Heart left ventricle (tissue), 16 donors: ENCODE results near the gene ANK3. TPM values are rescaled to one million over a fixed set of nuclear protein-coding genes. Genes with fewer than 3 reads are reported as not detected.

Experiments
- ATAC-seq, 4 donors: fragments of 200-7000 bp; cut with Tn5 transposase; one replicate each; pipeline ENCODE4 v1.9.1; 2020 to 2022; ENCODE audit warnings: moderate library complexity in 4 of 4, mild to moderate bottlenecking in 3 of 4, moderate number of reproducible peaks in 1 of 4
- DNase-seq, 5 donors: peaks; one replicate each; pipeline ENCODE4 v3.0.0-alpha.2; 2020
- H3K27ac ChIP-seq, 12 donors: fragments of 200-600 bp; sonication (generic) in 4 of 12; one replicate each; pipeline versions ENCODE4 v1.5.0 to v1.8.0; 2016 to 2022; ENCODE audit warnings: mild to moderate bottlenecking in 2 of 12
- H3K27me3 ChIP-seq, 9 donors: fragments of 200-600 bp; sonication (generic) in 2 of 9; one replicate each; pipeline versions ENCODE4 v1.5.1 to v1.8.0; 2016 to 2022; ENCODE audit warnings: mild to moderate bottlenecking in 3 of 9
- H3K36me3 ChIP-seq, 9 donors: fragments of 200-600 bp; sonication (generic) in 2 of 9; one replicate each; pipeline versions ENCODE4 v1.5.0 to v1.8.0; 2018 to 2022; ENCODE audit warnings: mild to moderate bottlenecking in 2 of 9
- H3K4me1 ChIP-seq, 12 donors: fragments of 200-600 bp; sonication (generic) in 4 of 12; one replicate each; pipeline versions ENCODE4 v1.5.0 to v1.8.0; 2016 to 2022; ENCODE audit warnings: mild to moderate bottlenecking in 3 of 12
- H3K4me3 ChIP-seq, 12 donors: fragments of 200-600 bp; sonication (generic) in 4 of 12; one replicate each; pipeline versions ENCODE4 v1.5.0 to v1.8.0; 2017 to 2022; ENCODE audit warnings: mild to moderate bottlenecking in 9 of 12, moderate library complexity in 4 of 12
- H3K9me3 ChIP-seq, 12 donors: fragments of 200-600 bp; sonication (generic) in 4 of 12; one replicate each; pipeline versions ENCODE4 v1.5.0 to v1.8.0; 2016 to 2022; ENCODE audit warnings: mild to moderate bottlenecking in 1 of 12
- CTCF ChIP-seq, 12 donors: fragments of 200-600 bp; sonication (generic) in 4 of 12; IDR thresholded peaks; one replicate each; pipeline versions ENCODE4 v1.5.0 to v1.8.0; 2018 to 2022; ENCODE audit warnings: antibody characterized with exemption in 12 of 12, mild to moderate bottlenecking in 5 of 12
- POLR2A ChIP-seq, 2 donors: fragments of 450-650 bp; IDR thresholded peaks; one replicate each; pipeline ENCODE4 v1.6.1; 2017; ENCODE audit warnings: antibody characterized with exemption in 2 of 2, mild to moderate bottlenecking in 2 of 2, moderate library complexity in 2 of 2
- WGBS, 4 donors: extraction: QIAGEN DNeasy Blood & Tissue Kit in 2 of 4; methylation state at CpG; one replicate each; pipeline versions ENCODE4 v1.1.5 to v1.1.7; 2013 to 2018; 5-methylcytosine and 5-hydroxymethylcytosine counted together
- intact Hi-C, 10 donors: fragments of 100-400 bp; cut with DNase I; formaldehyde crosslinking; loops; one replicate each; pipeline versions ENCODE4 v1.11.1 to v1.14.2; 2022
- polyA plus RNA-seq, 2 donors: library from polyadenylated mRNA; stranded (reverse); fragments of 200-250 nt; gene quantifications; one replicate each; pipeline ENCODE4 v1.2.3, GENCODE V29; 2013
- total RNA-seq, 9 donors: library from RNA; depleted of rRNA in 2 of 9; stranded (reverse); fragments of >200 nt in 2 of 9; fragmentation: NEBNext Ultra II Directional in 3 of 9; extraction: Animal tissue kit (Norgen Biotek cat#: 25700) in 3 of 9; gene quantifications; one replicate each; pipeline versions ENCODE4 v1.1.0 to v1.2.4, GENCODE V29; 2016 to 2023
- donor health status: ischemic (EF 13 %, LVEDD 7.1; RV severe dilation, severe dysfunction).
- donor health status: healthy with polysubstance abuse.
- donor health status: DM: no; HTN: yes; CAD: no.
- donor health status: DM: no; HTN: no; CAD: no.
- donor health status: ischemic (EF 25% LVEDD 6.9; RV normal size, moderate dysfunction).
- donor health status: ischemic (EF 25% LVEDD 5.7; RV mildly dilated, moderate dysfunction).
- donor health status: healthy.
- donor health status: DM: yes; HTN: yes; CAD: no.
- donor health status: ischemic (EF 35%, LVEDD 5.7; RV mildly dilated, moderate dysfunction).
- donor health status: nonischemic (EF 11% LVEDD 7.7; RV severe dilation, severe dysfunction).
- donor health status: DM: yes; HTN: yes; CAD: no.
- donor health status: PGD.
- donor health status: ischemic (EF 29% LVEDD 5.4; RV normal size, mild dysfunction).
- donor health status: nonischemic (EF 23%, LVEDD 6.1; RV moderate dilation, normal function).

The ANK3 gene
- total and polyA plus RNA-seq, 11 donors = 33.8 to 576 (median 239) TPM

GRCh38 chr10:60340973-60341372 is 48.7 kb downstream of the ANK3 start:
- DNase-seq (no peak), ATAC-seq (no peak)
- intact Hi-C loops = no loop called here
- Histone ChIP-seq H3K36me3 (no peaks in the 10 kb centered on the region), H3K27me3 (no peaks in the 10 kb centered on the region), H3K9me3 (no peaks in the 10 kb centered on the region), H3K4me3 (no peak overlapping the region), H3K4me1 (no peaks in the 10 kb centered on the region), H3K27ac (no peak overlapping the region)
- TF ChIP-seq POLR2A (IDR thresholded peaks at IDR 0.05) = no peak
- no peak for TF ChIP-seq CTCF (IDR thresholded peaks at IDR 0.05)
- WGBS, 4 donors = 77 to 92% (median 86%) methylated on average over 1 of the region's 1 CpG

- Histone ChIP-seq H3K27me3 (no peaks in the 10 kb centered on the region), H3K9me3 (no peaks in the 10 kb centered on the region), H3K36me3 (no peaks in the 10 kb centered on the region), H3K4me1 (no peaks in the 10 kb centered on the region), H3K27ac (no peak overlapping the region), H3K4me3 (no peak overlapping the region)
- ATAC-seq (no peak), DNase-seq (no peak)
- TF ChIP-seq POLR2A (IDR thresholded peaks at IDR 0.05) (no peak), CTCF (IDR thresholded peaks at IDR 0.05) (no peak)
- intact Hi-C loops = no loop called here
- 71 to 84% (median 81%) methylated on average over 4 of the region's 4 CpGs for WGBS, 4 donors
These were observed 49.9 kb downstream of the ANK3 start for GRCh38 chr10:60339757-60340156.

DNA sequence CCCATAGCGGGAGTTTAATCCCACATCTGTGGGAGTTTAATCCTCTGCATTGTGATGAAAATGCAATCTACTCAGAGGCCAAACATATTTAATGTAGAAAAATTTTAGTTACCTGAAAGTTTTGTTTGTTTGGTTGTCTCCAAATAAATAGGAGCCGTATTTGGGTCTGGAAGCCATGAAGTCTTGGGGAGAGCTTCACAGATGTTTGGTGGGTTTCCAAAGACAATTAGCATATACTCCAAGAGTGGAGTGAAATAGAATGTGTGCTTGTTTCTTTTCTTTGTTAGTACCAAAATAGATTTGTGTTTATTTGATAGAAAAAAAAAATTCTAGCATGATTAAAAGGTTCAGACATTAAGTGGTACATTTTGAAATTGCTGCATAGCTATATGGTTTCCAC is 50.9 kb downstream of the ANK3 start:
- Histone ChIP-seq H3K27ac (no peak overlapping the region), H3K27me3 (no peaks in the 10 kb centered on the region), H3K36me3 (no peaks in the 10 kb centered on the region), H3K9me3 (no peaks in the 10 kb centered on the region), H3K4me3 (no peak overlapping the region), H3K4me1 (no peaks in the 10 kb centered on the region)
- DNase-seq (no peak), ATAC-seq (no peak)
- no peak for TF ChIP-seq CTCF (IDR thresholded peaks at IDR 0.05)
- no peak for TF ChIP-seq POLR2A (IDR thresholded peaks at IDR 0.05)
- 68 to 94% (median 82%) methylated on average over 2 of the region's 2 CpGs for WGBS, 4 donors
- intact Hi-C loops = no loop called here

DNA sequence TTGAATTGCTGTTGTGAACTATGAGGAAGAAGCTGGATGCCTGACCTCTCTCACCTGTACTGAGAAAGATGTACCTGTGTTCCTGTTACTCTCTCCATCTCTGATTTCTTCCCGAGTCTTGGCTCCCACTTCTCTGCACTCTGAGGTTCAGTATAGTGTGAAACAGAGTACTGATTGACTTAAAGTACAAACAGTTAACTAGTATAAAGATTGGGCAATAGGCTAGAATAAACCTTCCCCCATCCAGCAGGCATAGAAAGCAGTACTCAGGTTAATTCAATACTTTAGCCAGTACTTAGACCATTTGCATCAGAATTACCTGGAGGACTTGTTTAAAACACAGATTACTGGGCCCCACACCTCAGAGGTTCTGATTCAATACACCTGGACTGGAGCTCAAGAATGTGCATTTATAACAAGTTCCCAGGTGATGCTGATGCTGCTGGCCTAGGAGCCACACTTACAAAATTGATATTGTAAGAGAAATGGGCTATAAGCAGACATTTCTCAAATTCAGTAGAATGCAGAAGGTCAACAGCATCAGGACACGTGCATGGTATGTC is 51.6 kb downstream of the ANK3 start:
- intact Hi-C loops = no loop called here
- Histone ChIP-seq H3K4me1 (no peaks in the 10 kb centered on the region), H3K9me3 (no peaks in the 10 kb centered on the region), H3K4me3 (no peak overlapping the region), H3K36me3 (no peaks in the 10 kb centered on the region), H3K27ac (no peak overlapping the region), H3K27me3 (no peaks in the 10 kb centered on the region)
- no peak for ATAC-seq
- 53 to 74% (median 66%) methylated on average over 2 of the region's 2 CpGs for WGBS, 4 donors
- TF ChIP-seq CTCF (IDR thresholded peaks at IDR 0.05) (no peak), POLR2A (IDR thresholded peaks at IDR 0.05) (no peak)
- DNase-seq = no peak
